Measurements from ENCODE around the gene MCC. TPM values are rescaled to one million over a fixed set of nuclear protein-coding genes. Genes with fewer than 3 reads are reported as not detected.

Gene MCC
- total RNA-seq, 1 donor from 2014 or later = 14.0 TPM

DNA sequence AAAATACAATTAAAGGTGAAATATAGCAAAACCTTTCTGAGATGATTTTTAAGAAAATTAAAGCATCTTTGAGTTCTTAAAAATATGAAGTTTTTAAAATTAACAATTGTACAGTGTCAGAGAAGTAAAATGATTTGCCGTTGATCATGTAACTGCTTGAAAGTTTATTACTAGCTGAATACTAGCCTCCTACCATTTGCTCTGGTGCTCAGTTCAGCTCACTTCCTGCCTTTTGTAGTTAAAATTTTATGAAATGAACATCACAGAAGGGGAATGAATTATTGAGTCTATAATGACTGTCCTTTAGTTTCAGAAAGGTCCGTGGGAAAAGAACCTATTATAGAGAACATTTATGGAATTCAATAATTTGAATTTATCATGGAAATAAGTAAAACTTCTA lies 34.9 kb upstream of the MCC start:
- TF ChIP-seq, protein P1, sequence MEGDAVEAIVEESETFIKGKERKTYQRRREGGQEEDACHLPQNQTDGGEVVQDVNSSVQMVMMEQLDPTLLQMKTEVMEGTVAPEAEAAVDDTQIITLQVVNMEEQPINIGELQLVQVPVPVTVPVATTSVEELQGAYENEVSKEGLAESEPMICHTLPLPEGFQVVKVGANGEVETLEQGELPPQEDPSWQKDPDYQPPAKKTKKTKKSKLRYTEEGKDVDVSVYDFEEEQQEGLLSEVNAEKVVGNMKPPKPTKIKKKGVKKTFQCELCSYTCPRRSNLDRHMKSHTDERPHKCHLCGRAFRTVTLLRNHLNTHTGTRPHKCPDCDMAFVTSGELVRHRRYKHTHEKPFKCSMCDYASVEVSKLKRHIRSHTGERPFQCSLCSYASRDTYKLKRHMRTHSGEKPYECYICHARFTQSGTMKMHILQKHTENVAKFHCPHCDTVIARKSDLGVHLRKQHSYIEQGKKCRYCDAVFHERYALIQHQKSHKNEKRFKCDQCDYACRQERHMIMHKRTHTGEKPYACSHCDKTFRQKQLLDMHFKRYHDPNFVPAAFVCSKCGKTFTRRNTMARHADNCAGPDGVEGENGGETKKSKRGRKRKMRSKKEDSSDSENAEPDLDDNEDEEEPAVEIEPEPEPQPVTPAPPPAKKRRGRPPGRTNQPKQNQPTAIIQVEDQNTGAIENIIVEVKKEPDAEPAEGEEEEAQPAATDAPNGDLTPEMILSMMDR (IDR thresholded peaks at IDR 0.05) = no peak
- H3K36me3 Mint-ChIP-seq (ENCODE audit: unreplicated experiment) = peaks cover 17% of the 10 kb centered on the region
- H3K27me3 Mint-ChIP-seq (ENCODE audit: unreplicated experiment) = no peaks in the 10 kb centered on the region
- no peak for DNase-seq (ENCODE audit: extremely low spot score, unreplicated experiment)
- H3K27ac Mint-ChIP-seq (ENCODE audit: unreplicated experiment) = no peak overlapping the region
- no peak overlapping the region for H3K4me3 Mint-ChIP-seq (ENCODE audit: unreplicated experiment)
- peaks cover 12% of the 10 kb centered on the region for H3K4me1 Mint-ChIP-seq (ENCODE audit: unreplicated experiment)
- H3K9me3 Mint-ChIP-seq (ENCODE audit: unreplicated experiment) = no peaks in the 10 kb centered on the region

DNA sequence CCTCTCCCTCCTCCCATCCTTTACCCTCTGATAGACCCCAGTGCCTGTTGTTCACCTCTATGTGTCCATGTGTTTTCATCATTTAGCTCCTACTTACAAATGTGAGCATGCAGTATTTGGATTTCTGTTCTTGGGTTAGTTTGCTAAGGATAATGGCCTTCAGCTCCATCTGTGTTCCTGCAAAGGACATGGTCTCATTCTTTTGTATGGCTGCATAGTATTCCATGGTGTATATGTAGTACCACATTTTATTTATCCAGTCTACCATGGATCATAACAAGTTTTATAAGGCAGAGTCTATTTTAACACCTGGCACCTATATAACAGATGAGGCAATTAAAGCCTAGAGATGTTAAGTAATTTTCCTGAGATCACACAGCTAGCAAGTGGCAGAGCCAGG lies 32.6 kb upstream of the MCC start:
- TF ChIP-seq, protein P1 (IDR thresholded peaks at IDR 0.05) = no peak
- no peak for DNase-seq (ENCODE audit: extremely low spot score, unreplicated experiment)
- Mint-ChIP-seq H3K4me1 (ENCODE audit: unreplicated experiment) (peaks cover 15% of the 10 kb centered on the region), H3K27me3 (ENCODE audit: unreplicated experiment) (no peaks in the 10 kb centered on the region), H3K27ac (ENCODE audit: unreplicated experiment) (no peak overlapping the region), H3K4me3 (ENCODE audit: unreplicated experiment) (no peak overlapping the region), H3K9me3 (ENCODE audit: unreplicated experiment) (no peaks in the 10 kb centered on the region), H3K36me3 (ENCODE audit: unreplicated experiment) (peaks cover 21% of the 10 kb centered on the region)

DNA sequence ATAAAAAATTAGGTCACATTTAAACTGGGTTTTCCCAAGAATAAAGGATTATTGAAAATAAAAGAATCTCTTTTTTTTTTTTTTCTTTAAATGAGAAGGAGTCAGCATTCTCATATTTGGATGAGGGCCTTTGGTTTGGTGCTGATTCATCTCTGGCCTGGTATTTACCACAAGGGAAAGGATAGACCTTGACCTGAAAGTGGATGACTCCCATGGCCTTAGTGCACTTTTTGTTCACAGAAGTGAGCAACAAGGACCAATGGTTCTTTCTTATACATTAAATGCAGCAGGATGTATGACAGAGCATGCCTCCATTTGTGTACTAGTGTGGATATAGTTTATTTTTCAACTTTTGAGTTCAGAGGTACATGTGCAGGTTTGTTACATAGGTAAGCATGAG lies 32.2 kb upstream of the MCC start:
- Mint-ChIP-seq H3K36me3 (ENCODE audit: unreplicated experiment) (peaks cover 26% of the 10 kb centered on the region), H3K27me3 (ENCODE audit: unreplicated experiment) (no peaks in the 10 kb centered on the region), H3K27ac (ENCODE audit: unreplicated experiment) (no peak overlapping the region), H3K9me3 (ENCODE audit: unreplicated experiment) (no peaks in the 10 kb centered on the region), H3K4me3 (ENCODE audit: unreplicated experiment) (no peak overlapping the region), H3K4me1 (ENCODE audit: unreplicated experiment) (peaks cover 19% of the 10 kb centered on the region)
- no peak for DNase-seq (ENCODE audit: extremely low spot score, unreplicated experiment)
- TF ChIP-seq, protein P1 (IDR thresholded peaks at IDR 0.05) = no peak

DNA sequence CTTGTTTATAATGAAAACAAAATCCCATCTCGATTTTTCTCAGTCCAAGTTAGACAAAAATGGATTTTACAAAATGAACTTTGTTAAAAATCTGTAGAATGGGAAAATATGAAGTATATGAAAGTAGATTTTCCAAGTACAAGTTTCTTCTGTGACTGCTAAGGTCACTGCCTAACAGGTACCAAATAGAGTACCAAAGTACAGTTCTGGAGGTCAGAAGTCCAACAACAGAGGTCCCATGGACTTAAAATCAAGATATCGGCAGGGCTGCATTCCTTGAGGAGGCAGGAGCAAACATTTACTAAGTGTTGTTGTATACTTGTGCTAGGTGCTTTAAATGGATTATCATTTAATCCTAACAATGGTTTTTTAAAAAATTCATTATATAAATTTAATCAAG lies 31.2 kb upstream of the MCC start:
- TF ChIP-seq, protein P1 (IDR thresholded peaks at IDR 0.05) = no peak
- H3K27me3 Mint-ChIP-seq (ENCODE audit: unreplicated experiment) = no peaks in the 10 kb centered on the region
- H3K27ac Mint-ChIP-seq (ENCODE audit: unreplicated experiment) = peak overlapping the region; percentile 1
- no peak overlapping the region for H3K4me3 Mint-ChIP-seq (ENCODE audit: unreplicated experiment)
- DNase-seq (ENCODE audit: extremely low spot score, unreplicated experiment) = no peak
- H3K9me3 Mint-ChIP-seq (ENCODE audit: unreplicated experiment) = no peaks in the 10 kb centered on the region
- H3K4me1 Mint-ChIP-seq (ENCODE audit: unreplicated experiment) = peaks cover 26% of the 10 kb centered on the region
- peaks cover 27% of the 10 kb centered on the region for H3K36me3 Mint-ChIP-seq (ENCODE audit: unreplicated experiment)

DNA sequence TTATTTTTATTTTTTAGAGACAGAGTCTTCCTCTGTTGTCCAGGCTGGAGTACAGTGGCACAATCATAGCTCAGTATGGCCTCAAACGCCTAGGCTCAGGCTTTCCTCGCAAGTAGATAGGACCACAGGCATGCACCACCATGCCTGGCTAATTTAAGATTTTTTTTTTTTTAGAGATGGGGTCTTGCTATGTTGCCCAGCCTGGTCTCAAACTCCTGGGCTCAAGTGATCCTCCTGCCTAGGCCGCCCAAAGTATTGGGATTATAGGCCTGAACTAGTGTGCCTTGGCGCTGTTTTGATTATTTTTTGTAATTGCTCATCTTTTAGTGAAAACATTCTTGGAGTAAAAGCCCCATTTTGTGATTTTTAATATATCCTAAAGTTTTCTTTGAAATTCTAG lies 30.6 kb upstream of the MCC start:
- no peaks in the 10 kb centered on the region for H3K27me3 Mint-ChIP-seq (ENCODE audit: unreplicated experiment)
- DNase-seq (ENCODE audit: extremely low spot score, unreplicated experiment) = no peak
- peak overlapping the region; percentile 1 for H3K27ac Mint-ChIP-seq (ENCODE audit: unreplicated experiment)
- H3K4me1 Mint-ChIP-seq (ENCODE audit: unreplicated experiment) = peaks cover 27% of the 10 kb centered on the region
- no peak overlapping the region for H3K4me3 Mint-ChIP-seq (ENCODE audit: unreplicated experiment)
- peaks cover 27% of the 10 kb centered on the region for H3K36me3 Mint-ChIP-seq (ENCODE audit: unreplicated experiment)
- TF ChIP-seq, protein P1 (IDR thresholded peaks at IDR 0.05) = no peak
- H3K9me3 Mint-ChIP-seq (ENCODE audit: unreplicated experiment) = no peaks in the 10 kb centered on the region

Data from osteocyte (in vitro differentiated cells).